ENCODE data around the gene ZBTB46.

- TF ChIP-seq CTCF (IDR thresholded peaks at IDR 0.05; ENCODE audit: poor library complexity): no peak
- no peak for TF ChIP-seq EZH2 (IDR thresholded peaks at IDR 0.05; ENCODE audit: borderline replicate concordance)
Observed at GRCh38 chr20:63744158-63744557, 86.9 kb downstream of the ZBTB46 start.

Measured in hepatocyte (in vitro differentiated cells).